Colonic mucosa (tissue), 4 donors: ENCODE measurements around the gene CCDC34. TPM values are rescaled to one million over a fixed set of nuclear protein-coding genes. Genes with fewer than 3 reads are reported as not detected.

Experiments used
- DNase-seq: peaks from one replicate; pipeline ENCODE4 v3.0.0-alpha.2; 2020
- H3K27ac ChIP-seq: fragments of 200-600 bp; one replicate; pipeline ENCODE4 v1.8.0; 2021
- H3K27me3 ChIP-seq: fragments of 200-600 bp; one replicate; pipeline ENCODE4 v1.8.0; 2021
- H3K36me3 ChIP-seq: fragments of 200-600 bp; one replicate; pipeline ENCODE4 v1.8.0; 2021
- H3K4me1 ChIP-seq: fragments of 200-600 bp; one replicate; pipeline ENCODE4 v1.8.0; 2021; ENCODE audit warnings: mild to moderate bottlenecking
- H3K4me3 ChIP-seq: fragments of 200-600 bp; one replicate; pipeline ENCODE4 v1.8.0; 2021
- H3K9ac ChIP-seq, 2 donors: one replicate each; pipeline ENCODE4 v1.7.0; 2013; ENCODE audit warnings: control low read depth in 2 of 2, low read depth in 2 of 2, low read length in 2 of 2
- H3K9me3 ChIP-seq: fragments of 200-600 bp; one replicate; pipeline ENCODE4 v1.8.0; 2021
- CTCF ChIP-seq: fragments of 200-600 bp; IDR thresholded peaks from one replicate; pipeline ENCODE4 v1.8.0; 2022; ENCODE audit warnings: antibody characterized with exemption, mild to moderate bottlenecking
- intact Hi-C: fragments of 100-400 bp; cut with DNase I; formaldehyde crosslinking; loops from one replicate; pipeline ENCODE4 v1.14.1; 2022
- total RNA-seq, 2 donors: library from RNA; stranded (reverse); fragmentation: NEBNext Ultra II Directional in 1 of 2; extraction: Animal tissue kit (Norgen Biotek cat#: 25700) in 1 of 2; gene quantifications; one replicate each; pipeline ENCODE4 v1.2.1, GENCODE V29; 2021
- donor health status: healthy.
- donor health status: DM: no; HTN: no; CAD: no.
- donor health status: DM: no; HTN: no; CAD: no.

CCDC34 gene
- total RNA-seq, 2 donors from 2014 or later, result 10.2 to 25.6 TPM

- no peak for TF ChIP-seq CTCF
- H3K4me1 ChIP-seq, result no peaks in the 10 kb centered on the region
- intact Hi-C loops, result no loop called here
- no peak for DNase-seq
- H3K9ac ChIP-seq, result no peak overlapping the region
- no peaks in the 10 kb centered on the region for H3K36me3 ChIP-seq
- no peak overlapping the region for H3K27ac ChIP-seq
- no peaks in the 10 kb centered on the region for H3K9me3 ChIP-seq
- H3K4me3 ChIP-seq, result no peak overlapping the region
- H3K27me3 ChIP-seq, result no peaks in the 10 kb centered on the region
Observed at GRCh38 chr11:27381238-27381666, 18.2 kb upstream of the CCDC34 start.

- no peak for TF ChIP-seq CTCF
- no peaks in the 10 kb centered on the region for H3K4me1 ChIP-seq
- H3K4me3 ChIP-seq, result no peak overlapping the region
- H3K9me3 ChIP-seq, result no peaks in the 10 kb centered on the region
- H3K27ac ChIP-seq, result no peak overlapping the region
- H3K9ac ChIP-seq, result no peak overlapping the region
- no peaks in the 10 kb centered on the region for H3K36me3 ChIP-seq
- DNase-seq, result no peak
- intact Hi-C loops, result no loop called here
- no peaks in the 10 kb centered on the region for H3K27me3 ChIP-seq
Observed at GRCh38 chr11:27380771-27381170, 17.8 kb upstream of the CCDC34 start.

- Histone ChIP-seq H3K36me3 (no peaks in the 10 kb centered on the region), H3K4me1 (no peaks in the 10 kb centered on the region), H3K27me3 (no peaks in the 10 kb centered on the region), H3K9me3 (no peaks in the 10 kb centered on the region), H3K27ac (no peak overlapping the region), H3K9ac (no peak overlapping the region), H3K4me3 (no peak overlapping the region)
- DNase-seq, result no peak
- intact Hi-C loops, result no loop called here
- no peak for TF ChIP-seq CTCF
Observed at GRCh38 chr11:27379449-27379848, 16.4 kb upstream of the CCDC34 start.

GRCh38 chr11:27375370-27375769 lies 12.4 kb upstream of the CCDC34 start:
- no peak for DNase-seq
- intact Hi-C loops, result no loop called here
- no peak overlapping the region for H3K4me3 ChIP-seq
- H3K27ac ChIP-seq, result no peak overlapping the region
- H3K9me3 ChIP-seq, result no peaks in the 10 kb centered on the region
- no peaks in the 10 kb centered on the region for H3K36me3 ChIP-seq
- no peak overlapping the region for H3K9ac ChIP-seq
- H3K27me3 ChIP-seq, result no peaks in the 10 kb centered on the region
- H3K4me1 ChIP-seq, result no peaks in the 10 kb centered on the region
- no peak for TF ChIP-seq CTCF

GRCh38 chr11:27373856-27374602 lies 11.0 kb upstream of the CCDC34 start:
- Histone ChIP-seq H3K27ac (no peak overlapping the region), H3K4me1 (no peaks in the 10 kb centered on the region), H3K27me3 (no peaks in the 10 kb centered on the region), H3K4me3 (no peak overlapping the region), H3K9me3 (no peaks in the 10 kb centered on the region), H3K9ac (no peak overlapping the region), H3K36me3 (no peaks in the 10 kb centered on the region)
- DNase-seq, result no peak
- no peak for TF ChIP-seq CTCF
- intact Hi-C loops, result no loop called here
